Frontal cortex (tissue), 4 donors: ENCODE data around the gene CELSR1. TPM values are rescaled to one million over a fixed set of nuclear protein-coding genes. Genes with fewer than 3 reads are reported as not detected.
"Not testable (repeated sequence)": the region's sequence is repeated elsewhere in the genome, so short reads cannot be mapped to it uniquely, and the experiment has no call there.

Experiments
- DNase-seq, 2 donors: peaks; one replicate each; pipeline ENCODE4 v3.0.0; 2012; ENCODE audit warnings: low spot score in 2 of 2
- FAIRE-seq: peaks from 2 replicates; lab custom pipeline; 2012; peaks lifted over from hg19 to GRCh38; lab: Jason Lieb, UNC
- total RNA-seq: library from RNA; depleted of rRNA; stranded (reverse); fragments of >200 nt; gene quantifications from one replicate; pipeline ENCODE4 v1.2.3, GENCODE V29; 2014
- donor health status: control.
- donor health status: control.
- donor health status: control.

The CELSR1 gene
- total RNA-seq, 1 donor from 2014 or later = 2.0 TPM

GRCh38 chr22:46486996-46487717 is 50.3 kb downstream of the CELSR1 start:
- no peak for DNase-seq
- no peak for FAIRE-seq

- FAIRE-seq = no peak
- DNase-seq = no peak
These were observed 52.4 kb downstream of the CELSR1 start for GRCh38 chr22:46484861-46485595.

GRCh38 chr22:46484156-46484860 is 53.1 kb downstream of the CELSR1 start:
- no peak for FAIRE-seq

GRCh38 chr22:46483353-46483752 is 54.1 kb downstream of the CELSR1 start:
- FAIRE-seq (no peak), DNase-seq (no peak)

More at GRCh38 chr22:46484156-46484860, 53.1 kb downstream of the CELSR1 start:
- no peak for DNase-seq

- FAIRE-seq (no peak), DNase-seq (no peak)
These were observed 55.3 kb downstream of the CELSR1 start for GRCh38 chr22:46482056-46482675.

- no peak for FAIRE-seq
- no peak for DNase-seq
These were observed 56.0 kb downstream of the CELSR1 start for GRCh38 chr22:46481386-46481785.

GRCh38 chr22:46480396-46480795 is 57.0 kb downstream of the CELSR1 start:
- FAIRE-seq = no peak
- DNase-seq = no peak

GRCh38 chr22:46479046-46479445 is 58.4 kb downstream of the CELSR1 start:
- DNase-seq = no peak

GRCh38 chr22:46478083-46478551 is 59.3 kb downstream of the CELSR1 start:
- FAIRE-seq (no peak), DNase-seq (no peak)

More at GRCh38 chr22:46479046-46479445, 58.4 kb downstream of the CELSR1 start:
- no peak for FAIRE-seq

GRCh38 chr22:46476547-46476941 is 60.9 kb downstream of the CELSR1 start:
- FAIRE-seq (no peak), DNase-seq (no peak)

GRCh38 chr22:46473896-46474557 is 63.4 kb downstream of the CELSR1 start:
- no peak for FAIRE-seq
- DNase-seq = no peak

GRCh38 chr22:46473021-46473779 is 64.2 kb downstream of the CELSR1 start:
- FAIRE-seq (no peak), DNase-seq (no peak)

- DNase-seq (no peak), FAIRE-seq (no peak)
These were observed 64.8 kb downstream of the CELSR1 start for GRCh38 chr22:46472722-46473016.

- FAIRE-seq (no peak), DNase-seq (no peak)
These were observed 65.3 kb downstream of the CELSR1 start for GRCh38 chr22:46471901-46472721.

GRCh38 chr22:46471330-46471729 is 66.1 kb downstream of the CELSR1 start:
- DNase-seq, FAIRE-seq: not testable (repeated sequence)

GRCh38 chr22:46469711-46470110 is 67.7 kb downstream of the CELSR1 start:
- DNase-seq (no peak), FAIRE-seq (no peak)

- no peak for DNase-seq
- no peak for FAIRE-seq
These were observed 70.4 kb downstream of the CELSR1 start for GRCh38 chr22:46467006-46467405.

GRCh38 chr22:46466255-46466676 is 71.2 kb downstream of the CELSR1 start:
- no peak for DNase-seq
- no peak for FAIRE-seq
